HL-60 (cell line): Measurements from ENCODE around the gene ORC4.

Experiments used
- CTCF ChIP-seq: IDR thresholded peaks from one replicate; pipeline ENCODE4 v1.5.1; 2011; ENCODE audit warnings: low read length, control low read depth, inconsistent platforms; ENCODE audit not compliant: insufficient read depth
- GABPA ChIP-seq: IDR thresholded peaks from 2 replicates; pipeline ENCODE4 v1.6.1; 2012; ENCODE audit warnings: low read depth

GRCh38 chr2:148044322-148044721, 23.8 kb upstream of the ORC4 start:
- no peak for TF ChIP-seq GABPA
- no peak for TF ChIP-seq CTCF
